ENCODE measurements around the gene FFAR1. TPM values are rescaled to one million over a fixed set of nuclear protein-coding genes. Genes with fewer than 3 reads are reported as not detected.

Gene FFAR1
- total and polyA plus RNA-seq, 7 experiments from 2014 or later = 0.10 to 1.3 (median 0.24) TPM; not detected in 4

DNA sequence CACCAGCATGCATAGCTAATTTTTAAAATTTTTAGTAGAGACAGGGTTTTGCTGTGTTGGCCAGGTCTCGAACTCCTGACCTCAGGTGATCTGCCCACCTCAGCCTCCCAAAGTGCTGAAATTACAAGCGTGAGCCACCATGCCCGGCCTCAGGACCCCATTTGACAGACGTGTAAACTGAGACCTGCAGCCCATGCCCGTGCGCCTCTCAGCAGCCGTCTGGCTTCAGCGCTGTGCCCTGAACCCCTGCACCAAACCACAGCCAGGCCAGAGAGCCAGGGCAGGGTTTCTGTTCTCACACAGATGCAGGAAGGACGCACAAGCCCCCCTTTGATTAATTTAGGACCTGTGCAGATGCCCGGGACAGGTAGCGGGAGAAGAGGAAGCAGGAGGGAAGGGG is 7.3 kb upstream of the FFAR1 start:
- POLR2A ChIA-PET = no interaction called here
- H3K36me3 Mint-ChIP-seq = no peaks in the 10 kb centered on the region
- intact Hi-C loops (cut with micrococcal nuclease) = loop anchor here in 1 of 2 donors (10.0 kb wide), 1 partner anchor 196 kb away; the partner anchor contains the start of gene FXYD7

DNA sequence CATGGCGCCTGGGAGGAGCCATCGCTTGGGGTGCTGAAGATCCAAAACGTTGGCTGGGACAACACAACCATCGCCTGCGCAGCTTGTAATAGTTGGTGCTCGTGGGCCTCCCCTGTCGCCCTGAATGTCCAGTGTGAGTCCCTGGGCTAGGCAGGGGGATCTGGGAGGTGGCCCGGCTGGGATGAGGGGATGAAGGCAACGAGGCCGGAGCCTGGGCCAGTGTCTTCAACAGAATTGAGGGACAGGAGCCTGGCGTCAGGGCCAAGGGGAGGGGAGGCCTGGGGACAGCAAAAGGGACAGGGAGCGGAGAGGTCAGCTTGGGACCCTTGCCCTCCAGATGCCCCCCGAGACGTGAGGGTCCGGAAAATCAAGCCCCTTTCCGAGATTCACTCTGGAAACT is 6.7 kb upstream of the FFAR1 start:
- no peaks in the 10 kb centered on the region for H3K27me3 ChIP-seq (ENCODE audit: control insufficient read depth in 2 of 2, insufficient read depth in 2 of 2, low read length in 2 of 2)
- Mint-ChIP-seq H3K4me3 (no peak overlapping the region), H3K27me3 (peaks cover 0 to 14% (median 0%) of the 10 kb centered on the region in 5 donors), H3K36me3 (no peaks in the 10 kb centered on the region), H3K9me3 (no peaks in the 10 kb centered on the region), H3K4me1 (peaks cover 5 to 10% (median 5%) of the 10 kb centered on the region in 7 donors), H3K27ac (no peak overlapping the region)
- no peak for ATAC-seq
- H3K4me3 ChIP-seq (ENCODE audit: low read length) = no peak overlapping the region
- CTCF ChIA-PET = interaction anchor here (0.7 kb wide), 1 partner anchor 51 kb away, joined by 3 read pairs; no protein-coding TSS in a partner anchor
- H3K36me3 ChIP-seq (ENCODE audit: control insufficient read depth in 2 of 3, insufficient read depth in 3 of 3, low read length in 3 of 3) = no peaks in the 10 kb centered on the region
- no peak for DNase-seq
- intact Hi-C loops (cut with micrococcal nuclease) = loop anchor here in 1 of 2 donors (10.0 kb wide), 1 partner anchor 196 kb away; the partner anchor contains the start of gene FXYD7
- no peaks in the 10 kb centered on the region for H3K9me3 ChIP-seq (ENCODE audit: control insufficient read depth in 2 of 3, low read length in 3 of 3)
- no peak overlapping the region for H3K27ac ChIP-seq (ENCODE audit: low read depth, low read length)
- POLR2A ChIA-PET = no interaction called here
- peaks cover 0 to 2% of the 10 kb centered on the region in 2 donors for H3K4me1 ChIP-seq (ENCODE audit: control insufficient read depth in 2 of 2, insufficient read depth in 2 of 2, low read length in 2 of 2)

More for the DNA sequence above, 7.3 kb upstream of the FFAR1 start:
- H3K9me3 ChIP-seq (ENCODE audit: control insufficient read depth in 2 of 3, low read length in 3 of 3) = no peaks in the 10 kb centered on the region
- H3K4me3 Mint-ChIP-seq = no peak overlapping the region
- no peaks in the 10 kb centered on the region for H3K9me3 Mint-ChIP-seq
- CTCF ChIA-PET = interaction anchor here (0.7 kb wide), 1 partner anchor 50 kb away, joined by 3 read pairs; no protein-coding TSS in a partner anchor
- no peaks in the 10 kb centered on the region for H3K4me1 ChIP-seq (ENCODE audit: control insufficient read depth in 2 of 2, insufficient read depth in 2 of 2, low read length in 2 of 2)
- peaks cover 0 to 10% (median 0%) of the 10 kb centered on the region in 5 donors for H3K27me3 Mint-ChIP-seq
- H3K4me3 ChIP-seq (ENCODE audit: low read length) = no peak overlapping the region
- ATAC-seq = no peak
- no peaks in the 10 kb centered on the region for H3K27me3 ChIP-seq (ENCODE audit: control insufficient read depth in 2 of 2, insufficient read depth in 2 of 2, low read length in 2 of 2)
- H3K4me1 Mint-ChIP-seq = peaks cover 0 to 6% (median 0%) of the 10 kb centered on the region in 7 donors
- no peak overlapping the region for H3K27ac ChIP-seq (ENCODE audit: low read depth, low read length)
- no peak overlapping the region for H3K27ac Mint-ChIP-seq
- DNase-seq = no peak
- H3K36me3 ChIP-seq (ENCODE audit: control insufficient read depth in 2 of 3, insufficient read depth in 3 of 3, low read length in 3 of 3) = no peaks in the 10 kb centered on the region

DNA sequence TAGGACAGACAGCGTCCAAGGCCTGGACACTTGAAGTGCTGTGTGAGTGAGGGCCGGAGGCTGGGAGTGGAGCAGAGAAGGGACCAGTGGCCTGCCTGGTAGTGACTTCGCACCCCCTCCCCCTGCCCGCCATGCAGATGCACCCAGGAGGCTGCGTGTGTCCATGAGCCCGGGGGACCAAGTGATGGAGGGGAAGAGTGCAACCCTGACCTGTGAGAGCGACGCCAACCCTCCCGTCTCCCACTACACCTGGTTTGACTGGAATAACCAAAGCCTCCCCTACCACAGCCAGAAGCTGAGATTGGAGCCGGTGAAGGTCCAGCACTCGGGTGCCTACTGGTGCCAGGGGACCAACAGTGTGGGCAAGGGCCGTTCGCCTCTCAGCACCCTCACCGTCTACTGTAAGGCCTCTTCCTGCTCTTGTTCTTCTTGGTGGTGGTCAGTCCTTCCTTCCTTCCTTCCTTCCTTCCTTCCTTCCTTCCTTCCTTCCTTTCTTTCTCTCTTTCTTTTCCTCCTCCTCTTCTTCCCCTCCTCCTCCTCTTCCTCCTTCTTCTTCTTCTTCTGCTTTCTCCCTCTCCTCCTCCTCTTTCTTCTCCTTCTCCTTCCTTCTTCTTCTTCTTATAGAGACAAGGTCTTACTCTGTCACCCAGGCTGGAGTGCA is 6.0 kb upstream of the FFAR1 start:
- Histone ChIP-seq H3K27ac (ENCODE audit: low read depth, low read length) (no peak overlapping the region), H3K27me3 (ENCODE audit: control insufficient read depth in 2 of 2, insufficient read depth in 2 of 2, low read length in 2 of 2) (no peaks in the 10 kb centered on the region), H3K4me3 (ENCODE audit: low read length) (no peak overlapping the region), H3K9me3 (ENCODE audit: control insufficient read depth in 2 of 3, low read length in 3 of 3) (no peaks in the 10 kb centered on the region), H3K36me3 (ENCODE audit: control insufficient read depth in 2 of 3, insufficient read depth in 3 of 3, low read length in 3 of 3) (no peaks in the 10 kb centered on the region), H3K4me1 (ENCODE audit: control insufficient read depth in 2 of 2, insufficient read depth in 2 of 2, low read length in 2 of 2) (peaks cover 5 to 9% of the 10 kb centered on the region in 2 donors)
- ChIA-PET POLR2A (no interaction called here), CTCF (no interaction called here)
- Mint-ChIP-seq H3K36me3 (no peaks in the 10 kb centered on the region), H3K4me1 (peaks cover 10 to 16% (median 12%) of the 10 kb centered on the region in 7 donors), H3K27me3 (peaks cover 0 to 16% (median 1%) of the 10 kb centered on the region in 5 donors), H3K4me3 (no peak overlapping the region), H3K9me3 (peaks cover 0 to 3% (median 0%) of the 10 kb centered on the region in 11 donors), H3K27ac (no peak overlapping the region)
- intact Hi-C loops (cut with micrococcal nuclease) = loop anchor here in 1 of 2 donors (10.0 kb wide), 1 partner anchor 197 kb away; the partner anchor contains the start of gene FXYD7
- ATAC-seq (no peak), DNase-seq (no peak)

DNA sequence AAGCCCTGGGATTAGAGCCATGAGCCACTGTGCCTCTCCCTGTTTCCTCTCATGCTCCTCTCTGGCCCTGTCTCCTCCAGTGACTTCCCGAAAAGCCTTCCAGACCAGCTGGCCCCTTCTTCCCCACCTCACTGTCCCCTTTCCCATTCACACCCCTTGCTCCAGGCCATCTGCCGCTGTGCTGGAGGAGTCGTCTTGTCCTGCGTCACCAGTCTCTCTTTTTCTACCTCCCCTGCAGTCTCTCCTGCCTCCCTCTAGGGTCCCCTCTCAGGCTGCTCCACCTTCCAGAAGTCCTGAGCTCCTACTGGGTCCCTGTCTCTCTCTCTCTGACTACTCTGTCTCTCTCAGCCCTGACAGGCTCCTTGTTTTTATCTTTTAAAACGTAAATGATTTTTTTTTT is 5.3 kb upstream of the FFAR1 start:
- POLR2A ChIA-PET = no interaction called here
- no peak overlapping the region for H3K4me3 Mint-ChIP-seq

DNA sequence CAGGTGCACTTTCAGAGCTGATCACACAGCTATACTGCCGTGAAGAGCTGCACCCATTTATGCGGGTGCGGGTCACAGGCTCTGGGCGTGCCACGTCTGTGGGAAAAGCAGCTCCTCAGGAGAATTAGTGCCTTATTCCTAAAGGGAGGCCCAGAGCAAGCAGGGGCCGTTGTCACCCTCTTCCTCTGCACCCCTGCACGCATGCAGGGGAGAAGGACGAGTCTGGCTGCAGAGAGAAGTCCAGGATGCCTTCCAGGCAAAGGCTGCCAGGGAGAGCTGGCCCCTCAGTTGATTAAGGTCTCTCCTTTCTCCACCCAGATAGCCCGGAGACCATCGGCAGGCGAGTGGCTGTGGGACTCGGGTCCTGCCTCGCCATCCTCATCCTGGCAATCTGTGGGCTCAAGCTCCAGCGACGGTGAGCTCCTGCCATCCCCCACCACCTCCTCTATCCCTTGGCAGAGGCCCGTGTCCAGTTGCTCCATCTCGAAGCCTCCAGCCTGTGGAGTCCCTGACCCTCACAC is 3.1 kb upstream of the FFAR1 start:
- Mint-ChIP-seq H3K4me1 (peaks cover 25 to 36% (median 27%) of the 10 kb centered on the region in 7 donors), H3K27ac (no peak overlapping the region), H3K9me3 (peaks cover 0 to 3% (median 0%) of the 10 kb centered on the region in 11 donors), H3K4me3 (no peak overlapping the region), H3K36me3 (no peaks in the 10 kb centered on the region), H3K27me3 (peaks cover 0 to 17% (median 4%) of the 10 kb centered on the region in 5 donors)
- ATAC-seq (no peak), DNase-seq (peak in 1 of 9 donors; percentile 19)
- peaks cover 18 to 22% of the 10 kb centered on the region in 2 donors for H3K4me1 ChIP-seq (ENCODE audit: control insufficient read depth in 2 of 2, insufficient read depth in 2 of 2, low read length in 2 of 2)
- ChIA-PET CTCF (interaction anchor here (0.6 kb wide), 1 partner anchor 367 kb away, joined by 3 read pairs; no protein-coding TSS in a partner anchor), POLR2A (no interaction called here)
- H3K9me3 ChIP-seq (ENCODE audit: control insufficient read depth in 2 of 3, low read length in 3 of 3) = no peaks in the 10 kb centered on the region
- H3K36me3 ChIP-seq (ENCODE audit: control insufficient read depth in 2 of 3, insufficient read depth in 3 of 3, low read length in 3 of 3) = no peaks in the 10 kb centered on the region
- no peaks in the 10 kb centered on the region for H3K27me3 ChIP-seq (ENCODE audit: control insufficient read depth in 2 of 2, insufficient read depth in 2 of 2, low read length in 2 of 2)
- no peak overlapping the region for H3K27ac ChIP-seq (ENCODE audit: low read depth, low read length)
- H3K4me3 ChIP-seq (ENCODE audit: low read length) = no peak overlapping the region
- intact Hi-C loops (cut with micrococcal nuclease) = loop anchor here in 1 of 2 donors (10.0 kb wide), 1 partner anchor 200 kb away; the partner anchor contains the start of gene FXYD7

More for the DNA sequence above, 5.3 kb upstream of the FFAR1 start:
- Mint-ChIP-seq H3K36me3 (no peaks in the 10 kb centered on the region), H3K27me3 (peaks cover 0 to 17% (median 4%) of the 10 kb centered on the region in 5 donors), H3K9me3 (peaks cover 0 to 3% (median 0%) of the 10 kb centered on the region in 11 donors), H3K27ac (no peak overlapping the region), H3K4me1 (peaks cover 17 to 21% (median 20%) of the 10 kb centered on the region in 7 donors)
- no peaks in the 10 kb centered on the region for H3K36me3 ChIP-seq (ENCODE audit: control insufficient read depth in 2 of 3, insufficient read depth in 3 of 3, low read length in 3 of 3)
- intact Hi-C loops (cut with micrococcal nuclease) = loop anchor here in 1 of 2 donors (10.0 kb wide), 1 partner anchor 198 kb away; the partner anchor contains the start of gene FXYD7
- no peak overlapping the region for H3K27ac ChIP-seq (ENCODE audit: low read depth, low read length)
- H3K4me1 ChIP-seq (ENCODE audit: control insufficient read depth in 2 of 2, insufficient read depth in 2 of 2, low read length in 2 of 2) = peaks cover 12 to 16% of the 10 kb centered on the region in 2 donors
- H3K27me3 ChIP-seq (ENCODE audit: control insufficient read depth in 2 of 2, insufficient read depth in 2 of 2, low read length in 2 of 2) = no peaks in the 10 kb centered on the region
- DNase-seq (no peak), ATAC-seq (no peak)
- CTCF ChIA-PET = no interaction called here
- H3K9me3 ChIP-seq (ENCODE audit: control insufficient read depth in 2 of 3, low read length in 3 of 3) = no peaks in the 10 kb centered on the region
- H3K4me3 ChIP-seq (ENCODE audit: low read length) = no peak overlapping the region

DNA sequence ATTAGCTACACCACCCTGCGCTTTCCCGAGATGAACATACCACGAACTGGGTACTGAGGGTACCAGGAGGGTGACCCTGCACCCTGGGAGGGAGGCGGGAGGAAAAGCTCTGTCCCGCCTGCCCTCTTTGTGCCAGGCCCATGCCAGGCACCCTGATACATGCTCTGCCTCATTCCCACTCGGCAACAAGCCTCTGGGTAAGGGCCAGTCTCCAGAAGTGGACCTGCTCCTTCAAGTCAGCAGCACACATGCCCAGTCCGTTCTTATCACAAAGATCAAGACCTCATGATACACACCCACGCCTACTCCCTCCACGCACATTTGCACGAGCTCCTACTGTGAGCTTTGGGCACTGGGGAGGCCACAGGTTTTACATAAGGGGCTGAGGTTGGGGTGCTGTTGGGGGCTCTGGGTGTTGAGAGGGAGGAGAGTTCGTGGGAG is 2.0 kb upstream of the FFAR1 start:
- no peak for ATAC-seq
- peak overlapping the region in 2 of 9 donors; percentile 19 to 77 for H3K27ac Mint-ChIP-seq
- H3K4me1 Mint-ChIP-seq = peaks cover 25 to 38% (median 27%) of the 10 kb centered on the region in 7 donors
- H3K36me3 Mint-ChIP-seq = no peaks in the 10 kb centered on the region
- Histone ChIP-seq H3K36me3 (ENCODE audit: control insufficient read depth in 2 of 3, insufficient read depth in 3 of 3, low read length in 3 of 3) (no peaks in the 10 kb centered on the region), H3K4me3 (ENCODE audit: low read length) (no peak overlapping the region), H3K27me3 (ENCODE audit: control insufficient read depth in 2 of 2, insufficient read depth in 2 of 2, low read length in 2 of 2) (no peaks in the 10 kb centered on the region), H3K4me1 (ENCODE audit: control insufficient read depth in 2 of 2, insufficient read depth in 2 of 2, low read length in 2 of 2) (peaks cover 18 to 22% of the 10 kb centered on the region in 2 donors), H3K9me3 (ENCODE audit: control insufficient read depth in 2 of 3, low read length in 3 of 3) (no peaks in the 10 kb centered on the region), H3K27ac (ENCODE audit: low read depth, low read length) (no peak overlapping the region)
- ChIA-PET POLR2A (interaction anchor here (1.2 kb wide), 1 partner anchor 142 kb away, joined by 3 read pairs; no protein-coding TSS in a partner anchor), CTCF (interaction anchor here (0.6 kb wide), 1 partner anchor 116 kb away, joined by 4 read pairs; no protein-coding TSS in a partner anchor)
- peaks cover 0 to 3% (median 0%) of the 10 kb centered on the region in 11 donors for H3K9me3 Mint-ChIP-seq
- peaks cover 0 to 17% (median 4%) of the 10 kb centered on the region in 5 donors for H3K27me3 Mint-ChIP-seq
- DNase-seq = no peak
- intact Hi-C loops (cut with micrococcal nuclease) = loop anchor here (2.0 to 10.0 kb wide), 2 partner anchors 77 to 201 kb away; partner anchors contain the start of genes USF2 (in 2 of the 2) and FXYD7 (in 1 of the 2)
- peak overlapping the region in 4 of 10 donors; percentile 33 to 71 (median 60) for H3K4me3 Mint-ChIP-seq

Measured in naive thymus-derived CD4-positive, alpha-beta T cell (primary cell).